Measurements from ENCODE around the gene CDK5RAP1. TPM values are rescaled to one million over a fixed set of nuclear protein-coding genes. Genes with fewer than 3 reads are reported as not detected.

Gene CDK5RAP1
- total RNA-seq, 1 donor from 2014 or later = 50.5 TPM

DNA sequence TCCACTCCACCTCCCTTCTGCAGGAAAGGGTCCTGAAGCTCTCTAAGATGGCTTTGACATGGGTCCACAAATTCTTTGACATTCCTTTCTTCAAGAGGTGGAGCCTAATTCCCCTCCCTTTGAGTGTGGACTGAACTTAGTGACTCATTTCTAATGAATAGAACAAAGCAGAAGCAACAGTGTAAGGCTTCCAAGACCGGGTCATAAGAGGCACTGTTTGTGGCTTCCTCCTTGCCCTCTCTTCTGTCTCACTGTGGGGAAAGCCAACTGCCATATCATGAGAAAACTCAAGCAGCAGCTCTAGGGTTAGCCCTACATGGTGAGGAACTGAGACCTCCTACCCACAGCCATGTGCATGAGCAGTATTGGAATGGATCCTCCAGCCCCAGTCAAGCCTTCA lies 5.9 kb upstream of the CDK5RAP1 start:
- DNase-seq (no peak), ATAC-seq (ENCODE audit: low read depth) (no peak)
- ChIA-PET POLR2A (interaction anchor here (0.7 kb wide), 1 partner anchor 435 kb away, joined by 3 read pairs; no protein-coding TSS in a partner anchor), CTCF (no interaction called here)
- intact Hi-C loops (cut with micrococcal nuclease) = loop anchor here (10.0 kb wide), 1 partner anchor 588 kb away; the partner anchor contains the start of gene RALY
- TF ChIP-seq, protein P1, sequence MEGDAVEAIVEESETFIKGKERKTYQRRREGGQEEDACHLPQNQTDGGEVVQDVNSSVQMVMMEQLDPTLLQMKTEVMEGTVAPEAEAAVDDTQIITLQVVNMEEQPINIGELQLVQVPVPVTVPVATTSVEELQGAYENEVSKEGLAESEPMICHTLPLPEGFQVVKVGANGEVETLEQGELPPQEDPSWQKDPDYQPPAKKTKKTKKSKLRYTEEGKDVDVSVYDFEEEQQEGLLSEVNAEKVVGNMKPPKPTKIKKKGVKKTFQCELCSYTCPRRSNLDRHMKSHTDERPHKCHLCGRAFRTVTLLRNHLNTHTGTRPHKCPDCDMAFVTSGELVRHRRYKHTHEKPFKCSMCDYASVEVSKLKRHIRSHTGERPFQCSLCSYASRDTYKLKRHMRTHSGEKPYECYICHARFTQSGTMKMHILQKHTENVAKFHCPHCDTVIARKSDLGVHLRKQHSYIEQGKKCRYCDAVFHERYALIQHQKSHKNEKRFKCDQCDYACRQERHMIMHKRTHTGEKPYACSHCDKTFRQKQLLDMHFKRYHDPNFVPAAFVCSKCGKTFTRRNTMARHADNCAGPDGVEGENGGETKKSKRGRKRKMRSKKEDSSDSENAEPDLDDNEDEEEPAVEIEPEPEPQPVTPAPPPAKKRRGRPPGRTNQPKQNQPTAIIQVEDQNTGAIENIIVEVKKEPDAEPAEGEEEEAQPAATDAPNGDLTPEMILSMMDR (IDR thresholded peaks at IDR 0.05) = no peak
- H3K9me3 Mint-ChIP-seq = no peaks in the 10 kb centered on the region
- no peaks in the 10 kb centered on the region for H3K27me3 Mint-ChIP-seq
- peak overlapping the region; percentile 90 for H3K27ac Mint-ChIP-seq
- no peaks in the 10 kb centered on the region for H3K36me3 Mint-ChIP-seq (ENCODE audit: low read depth)
- peak overlapping the region; percentile 32 for H3K4me3 Mint-ChIP-seq
- H3K4me1 Mint-ChIP-seq = peaks cover 52% of the 10 kb centered on the region

DNA sequence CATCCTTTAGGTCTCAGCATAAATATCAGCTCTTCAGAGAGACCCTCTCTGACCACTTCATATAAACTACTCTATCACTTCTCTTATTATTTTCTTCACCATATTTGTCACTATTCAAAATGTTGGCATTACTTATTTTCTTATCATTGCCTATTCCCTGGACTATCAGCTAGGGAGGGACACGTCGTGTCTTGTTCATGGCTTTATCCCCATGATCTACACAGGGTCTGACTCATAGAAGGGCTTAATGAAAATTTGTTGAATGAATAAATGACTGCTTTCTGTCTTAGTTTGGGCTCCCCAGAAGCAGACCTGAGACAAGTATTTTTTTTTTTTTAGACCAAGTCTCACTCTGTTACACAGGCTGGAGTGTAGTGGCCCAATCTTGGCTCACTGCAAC lies 3.0 kb upstream of the CDK5RAP1 start:
- Mint-ChIP-seq H3K27me3 (no peaks in the 10 kb centered on the region), H3K4me3 (peak overlapping the region; percentile 35), H3K27ac (no peak overlapping the region), H3K36me3 (ENCODE audit: low read depth) (peaks cover 4% of the 10 kb centered on the region), H3K9me3 (no peaks in the 10 kb centered on the region), H3K4me1 (peaks cover 61% of the 10 kb centered on the region)
- CTCF ChIA-PET = no interaction called here
- ATAC-seq (ENCODE audit: low read depth) (no peak), DNase-seq (no peak)
- intact Hi-C loops (cut with micrococcal nuclease) = loop anchor here (10.0 kb wide), 1 partner anchor 591 kb away; the partner anchor contains the start of gene RALY
- TF ChIP-seq, protein P1 (IDR thresholded peaks at IDR 0.05) = no peak
- POLR2A ChIA-PET = no interaction called here

DNA sequence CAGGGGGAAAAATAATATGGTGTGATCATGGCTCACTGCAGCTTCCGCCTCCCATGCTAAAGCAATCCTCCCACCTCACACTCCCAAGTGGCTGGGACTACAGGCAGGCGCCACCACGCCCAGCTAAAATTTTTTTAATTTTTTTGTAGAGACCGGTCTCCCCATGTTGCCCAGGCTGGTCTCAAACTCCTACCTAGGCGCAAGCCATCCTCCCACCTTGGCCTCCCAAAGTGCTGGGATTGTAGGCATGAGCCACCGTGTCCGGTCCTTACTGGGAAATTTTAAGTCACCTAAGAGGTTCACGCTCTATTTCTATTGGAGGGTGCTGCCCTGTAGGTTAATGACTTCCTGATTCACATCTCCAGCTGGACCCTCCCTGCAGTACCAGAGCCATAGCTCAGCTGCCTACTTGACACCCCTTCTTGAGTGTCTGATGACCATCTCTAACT lies 626 bp upstream of the CDK5RAP1 start:
- ATAC-seq (ENCODE audit: low read depth) (no peak), DNase-seq (no peak)
- CTCF ChIA-PET = interaction anchor here (0.7 kb wide), 1 partner anchor 266 kb away, joined by 5 read pairs; no protein-coding TSS in a partner anchor
- Mint-ChIP-seq H3K9me3 (no peaks in the 10 kb centered on the region), H3K27ac (peak overlapping the region; percentile 90), H3K4me1 (peaks cover 42% of the 10 kb centered on the region), H3K4me3 (peak overlapping the region; percentile 94), H3K36me3 (ENCODE audit: low read depth) (peaks cover 7% of the 10 kb centered on the region), H3K27me3 (no peaks in the 10 kb centered on the region)
- POLR2A ChIA-PET = interaction anchor here (0.6 to 3.2 kb wide), 10 partner anchors 8 to 707 kb away, joined by 3 to 37 read pairs (median 4); partner anchors contain the start of genes ACTL10, CBFA2T2, CHMP4B and SNTA1
- intact Hi-C loops (cut with micrococcal nuclease) = loop anchor here (1.0 to 10.0 kb wide), 4 partner anchors 7 to 593 kb away; partner anchors contain the start of genes ACTL10, RALY and SNTA1
- TF ChIP-seq, protein P1 (IDR thresholded peaks at IDR 0.05) = no peak

DNA sequence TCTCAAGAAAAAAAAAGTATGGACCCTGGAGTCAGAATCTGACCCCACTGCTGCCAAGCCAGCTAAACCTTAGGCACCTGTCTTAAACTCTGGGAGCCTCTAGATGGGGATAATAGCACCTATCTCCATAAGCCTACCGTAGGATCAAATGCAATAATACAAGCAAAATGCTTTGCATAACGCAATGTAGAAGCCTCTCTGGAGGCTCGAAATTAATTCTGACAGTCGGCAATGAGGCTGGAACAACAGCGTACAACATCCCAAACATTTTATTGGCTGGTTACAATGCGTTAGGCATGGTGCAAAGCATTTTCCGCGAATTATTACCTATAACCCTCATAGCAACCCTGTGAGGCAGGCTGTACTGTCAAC lies 521 bp downstream of the CDK5RAP1 start:
- ChIA-PET POLR2A (interaction anchor here (0.7 to 3.2 kb wide), 8 partner anchors 11 to 711 kb away, joined by 3 to 37 read pairs (median 4); partner anchors contain the start of genes ACTL10, CBFA2T2, CHMP4B and EIF2S2), CTCF (no interaction called here)
- intact Hi-C loops (cut with micrococcal nuclease) = loop anchor here (1.0 to 10.0 kb wide), 4 partner anchors 9 to 594 kb away; partner anchors contain the start of genes ACTL10, RALY and SNTA1
- peaks cover 18% of the 10 kb centered on the region for H3K36me3 Mint-ChIP-seq (ENCODE audit: low read depth)
- TF ChIP-seq, protein P1 (IDR thresholded peaks at IDR 0.05) = no peak
- H3K27ac Mint-ChIP-seq = no peak overlapping the region
- no peaks in the 10 kb centered on the region for H3K9me3 Mint-ChIP-seq
- H3K4me1 Mint-ChIP-seq = peaks cover 39% of the 10 kb centered on the region
- peak overlapping the region; percentile 94 for H3K4me3 Mint-ChIP-seq
- DNase-seq (no peak), ATAC-seq (ENCODE audit: low read depth) (no peak)
- H3K27me3 Mint-ChIP-seq = no peaks in the 10 kb centered on the region

DNA sequence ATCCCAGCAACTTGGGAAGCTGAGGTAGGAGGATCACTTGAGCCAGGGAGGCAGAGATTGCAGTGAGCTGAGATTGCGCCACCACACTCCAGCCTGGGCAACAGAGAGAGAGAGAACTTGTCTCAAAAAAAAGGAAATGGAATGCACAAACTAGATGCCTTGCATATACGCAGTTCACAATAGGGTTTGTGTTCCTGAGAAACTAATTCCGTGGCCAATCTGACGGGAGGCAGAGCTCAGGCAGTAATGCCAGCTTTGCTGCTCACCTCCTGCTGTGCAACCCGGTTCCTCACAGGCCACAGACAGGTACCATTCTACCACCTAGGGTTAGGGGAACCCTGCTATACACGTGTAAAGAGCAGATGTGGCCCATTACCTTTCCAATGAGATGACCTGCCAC lies 1.4 kb downstream of the CDK5RAP1 start:
- H3K27ac Mint-ChIP-seq = no peak overlapping the region
- ChIA-PET CTCF (no interaction called here), POLR2A (interaction anchor here (0.7 to 3.2 kb wide), 2 partner anchors 10 to 44 kb away, joined by 3 to 37 read pairs; partner anchors contain the start of gene SNTA1)
- ATAC-seq (ENCODE audit: low read depth) (no peak), DNase-seq (no peak)
- H3K4me3 Mint-ChIP-seq = peak overlapping the region; percentile 94
- no peaks in the 10 kb centered on the region for H3K27me3 Mint-ChIP-seq
- intact Hi-C loops (cut with micrococcal nuclease) = loop anchor here (2.0 to 10.0 kb wide), 3 partner anchors 43 to 595 kb away; partner anchors contain the start of genes ACTL10, RALY and SNTA1
- peaks cover 39% of the 10 kb centered on the region for H3K4me1 Mint-ChIP-seq
- TF ChIP-seq, protein P1 (IDR thresholded peaks at IDR 0.05) = no peak
- H3K36me3 Mint-ChIP-seq (ENCODE audit: low read depth) = peaks cover 23% of the 10 kb centered on the region
- no peaks in the 10 kb centered on the region for H3K9me3 Mint-ChIP-seq

Measured in activated B cell treated with CpG ODN at 0.5 μM for 24 hours (primary cell).